ENCODE results near the gene TMEM132C.
A peak's percentile ranks its signal among the peaks of the same experiment; 100 is the strongest.
"Not testable (repeated sequence)": the region's sequence is repeated elsewhere in the genome, so short reads cannot be mapped to it uniquely, and the experiment has no call there.

TMEM132C gene

GRCh38 chr12:128267131-128267622 is at the start of gene TMEM132C:
TSS of gene TMEM132C (plus strand) at chr12:128267170. CDS start at chr12:128267403, 233 bp downstream.
- DNase-seq = no peak

- no peak for DNase-seq
Measured at GRCh38 chr12:128224226-128224625, 42.7 kb upstream of the TMEM132C start.

- no peak for DNase-seq
Measured at GRCh38 chr12:128228581-128228980, 38.4 kb upstream of the TMEM132C start.

GRCh38 chr12:128235635-128236417 is 31.1 kb upstream of the TMEM132C start:
- DNase-seq = no peak

- no peak for DNase-seq
Measured at GRCh38 chr12:128236525-128236924, 30.4 kb upstream of the TMEM132C start.

GRCh38 chr12:128240745-128241144 is 26.2 kb upstream of the TMEM132C start:
- no peak for DNase-seq

GRCh38 chr12:128245121-128245520 is 21.8 kb upstream of the TMEM132C start:
- peak; percentile 14 for DNase-seq

- DNase-seq = no peak
Measured at GRCh38 chr12:128245905-128246304, 21.1 kb upstream of the TMEM132C start.

- DNase-seq = no peak
Measured at GRCh38 chr12:128250096-128250495, 16.9 kb upstream of the TMEM132C start.

GRCh38 chr12:128253829-128254228 is 13.1 kb upstream of the TMEM132C start:
- DNase-seq = not testable (repeated sequence)

- no peak for DNase-seq
Measured at GRCh38 chr12:128258866-128259555, 8.0 kb upstream of the TMEM132C start.

GRCh38 chr12:128259556-128260070 is 7.4 kb upstream of the TMEM132C start:
- peak; percentile 69 for DNase-seq

- DNase-seq = no peak
Measured at GRCh38 chr12:128261757-128262156, 5.2 kb upstream of the TMEM132C start.

- DNase-seq = no peak
Measured at GRCh38 chr12:128265566-128265965, 1.4 kb upstream of the TMEM132C start.

GRCh38 chr12:128266086-128266485 is 884 bp upstream of the TMEM132C start:
- DNase-seq = no peak

- no peak for DNase-seq
Measured at GRCh38 chr12:128266541-128267130, 334 bp upstream of the TMEM132C start.

GRCh38 chr12:128267651-128268378 is 845 bp downstream of the TMEM132C start:
- no peak for DNase-seq

- no peak for DNase-seq
Measured at GRCh38 chr12:128268379-128268995, 1.5 kb downstream of the TMEM132C start.

- no peak for DNase-seq
Measured at GRCh38 chr12:128269181-128269591, 2.2 kb downstream of the TMEM132C start.

- no peak for DNase-seq
Measured at GRCh38 chr12:128276471-128276870, 9.5 kb downstream of the TMEM132C start.

GRCh38 chr12:128286970-128287369 is 20.0 kb downstream of the TMEM132C start:
- DNase-seq = peak; percentile 58

GRCh38 chr12:128288357-128288756 is 21.4 kb downstream of the TMEM132C start:
- DNase-seq = no peak

Measured in OCI-M1 (cell line).